ENCODE results near the gene TMBIM6. TPM values are rescaled to one million over a fixed set of nuclear protein-coding genes. Genes with fewer than 3 reads are reported as not detected.
"Not testable (repeated sequence)": the region's sequence is repeated elsewhere in the genome, so short reads cannot be mapped to it uniquely, and the experiment has no call there.

Gene TMBIM6
- total RNA-seq, 1 donor from 2014 or later = 571 TPM

DNA sequence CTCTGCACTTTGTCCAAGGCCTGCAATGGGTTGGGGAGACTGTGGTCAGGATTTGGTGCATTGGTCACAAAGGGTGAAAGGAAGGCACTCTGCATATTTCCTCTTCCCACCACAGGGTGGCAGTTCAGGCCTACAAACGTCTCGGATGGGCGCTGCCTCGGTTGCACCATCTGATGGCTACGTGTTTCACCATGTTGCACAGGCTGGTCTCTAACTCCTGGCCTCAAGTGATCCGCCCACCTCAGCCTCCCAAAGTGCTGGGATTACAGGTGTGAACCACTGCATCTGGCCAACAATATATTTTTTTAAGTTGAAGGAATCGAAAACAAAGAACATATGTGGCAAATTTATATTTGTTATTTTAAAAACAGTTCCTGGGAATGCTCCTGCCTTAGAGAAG, 35.1 kb downstream of the TMBIM6 start:
- H3K4me1 Mint-ChIP-seq (ENCODE audit: unreplicated experiment) = peaks cover 10% of the 10 kb centered on the region
- DNase-seq (ENCODE audit: low spot score) = peak; percentile 67
- no peaks in the 10 kb centered on the region for H3K9me3 Mint-ChIP-seq (ENCODE audit: unreplicated experiment)
- H3K27ac Mint-ChIP-seq (ENCODE audit: unreplicated experiment) = no peak overlapping the region
- H3K36me3 Mint-ChIP-seq (ENCODE audit: low read depth, unreplicated experiment) = no peaks in the 10 kb centered on the region
- TF ChIP-seq CTCF (IDR thresholded peaks at IDR 0.05; ENCODE audit: unreplicated experiment) = peak; percentile 70
- no peak overlapping the region for H3K4me3 Mint-ChIP-seq (ENCODE audit: unreplicated experiment)
- peaks cover 13% of the 10 kb centered on the region for H3K27me3 Mint-ChIP-seq (ENCODE audit: unreplicated experiment)

DNA sequence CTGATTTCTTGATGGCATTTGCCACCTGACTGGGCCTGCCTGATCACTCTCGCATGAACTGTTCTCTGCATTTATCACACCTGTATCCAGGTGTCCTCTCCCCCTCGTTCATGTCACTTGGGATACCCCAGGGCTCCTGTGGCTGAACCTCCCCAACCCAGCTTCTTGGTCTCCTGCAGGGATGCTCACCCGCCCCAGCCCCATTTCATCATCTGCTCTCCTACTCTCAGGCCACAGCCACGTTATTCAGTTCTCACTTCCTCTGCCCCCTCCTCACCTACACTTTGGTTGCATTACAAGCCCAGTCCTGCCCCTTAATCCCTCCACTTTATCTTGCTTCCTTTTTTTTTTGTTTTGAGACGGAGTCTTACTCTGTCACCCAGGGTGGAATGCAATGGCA, 35.5 kb downstream of the TMBIM6 start:
- peaks cover 10% of the 10 kb centered on the region for H3K4me1 Mint-ChIP-seq (ENCODE audit: unreplicated experiment)
- no peaks in the 10 kb centered on the region for H3K9me3 Mint-ChIP-seq (ENCODE audit: unreplicated experiment)
- peak overlapping the region; percentile 39 for H3K27ac Mint-ChIP-seq (ENCODE audit: unreplicated experiment)
- DNase-seq (ENCODE audit: low spot score) = no peak
- TF ChIP-seq CTCF (IDR thresholded peaks at IDR 0.05; ENCODE audit: unreplicated experiment) = no peak
- H3K36me3 Mint-ChIP-seq (ENCODE audit: low read depth, unreplicated experiment) = no peaks in the 10 kb centered on the region
- no peak overlapping the region for H3K4me3 Mint-ChIP-seq (ENCODE audit: unreplicated experiment)
- H3K27me3 Mint-ChIP-seq (ENCODE audit: unreplicated experiment) = peaks cover 13% of the 10 kb centered on the region

- Mint-ChIP-seq H3K4me3 (ENCODE audit: unreplicated experiment) (no peak overlapping the region), H3K36me3 (ENCODE audit: low read depth, unreplicated experiment) (no peaks in the 10 kb centered on the region), H3K27ac (ENCODE audit: unreplicated experiment) (no peak overlapping the region), H3K4me1 (ENCODE audit: unreplicated experiment) (peaks cover 10% of the 10 kb centered on the region), H3K9me3 (ENCODE audit: unreplicated experiment) (no peaks in the 10 kb centered on the region), H3K27me3 (ENCODE audit: unreplicated experiment) (peaks cover 13% of the 10 kb centered on the region)
- DNase-seq (ENCODE audit: low spot score) = no peak
- no peak for TF ChIP-seq CTCF (IDR thresholded peaks at IDR 0.05; ENCODE audit: unreplicated experiment)
Measured at GRCh38 chr12:49777341-49777740, 36.0 kb downstream of the TMBIM6 start.

DNA sequence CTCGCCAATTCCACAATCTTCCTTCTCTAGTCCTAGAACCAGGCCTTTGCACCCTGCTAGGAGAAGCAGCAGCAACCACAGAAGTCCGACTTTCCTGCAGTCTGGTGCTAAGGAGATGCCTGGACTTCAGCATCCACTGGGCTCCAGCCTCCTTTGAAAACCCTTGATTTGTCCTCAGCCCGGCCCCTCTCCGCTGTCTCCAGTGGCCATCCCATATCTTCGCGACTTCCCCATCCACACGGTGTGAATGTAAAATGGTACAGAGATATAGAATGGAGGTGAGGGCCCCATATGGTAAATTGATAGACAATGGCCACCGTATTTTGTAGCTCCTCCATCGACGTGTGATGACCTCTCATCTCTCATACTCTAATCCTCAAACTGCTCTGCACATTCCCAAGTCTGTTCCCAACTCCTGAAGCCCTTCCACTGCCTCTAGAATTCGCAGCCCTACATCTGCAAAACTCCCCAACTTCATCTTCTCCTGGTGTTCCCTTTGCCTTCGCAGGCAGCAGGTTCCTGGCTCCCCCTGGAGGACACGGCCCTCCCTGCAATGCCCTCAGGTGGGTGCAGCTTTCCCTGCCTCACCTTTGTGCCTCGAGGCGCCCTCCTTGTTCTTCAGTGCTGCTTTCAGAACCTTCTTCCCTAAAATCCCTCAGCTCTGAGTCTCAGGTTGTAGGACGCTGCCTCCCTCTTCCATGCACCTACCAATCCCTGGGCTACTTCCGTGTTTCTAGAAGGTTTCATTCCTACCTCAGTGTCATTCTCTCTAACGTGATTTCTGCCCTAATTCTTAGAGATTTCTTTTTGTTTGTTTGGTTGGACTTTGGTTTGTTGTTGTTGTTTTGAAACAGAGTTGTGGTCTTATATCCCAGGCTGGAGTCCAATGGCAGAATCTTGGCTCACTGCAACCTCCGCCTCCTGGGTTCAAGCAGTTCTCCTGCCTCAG, 36.7 kb downstream of the TMBIM6 start:
- Mint-ChIP-seq H3K27ac (ENCODE audit: unreplicated experiment) (no peak overlapping the region), H3K36me3 (ENCODE audit: low read depth, unreplicated experiment) (no peaks in the 10 kb centered on the region), H3K27me3 (ENCODE audit: unreplicated experiment) (peaks cover 13% of the 10 kb centered on the region), H3K9me3 (ENCODE audit: unreplicated experiment) (no peaks in the 10 kb centered on the region), H3K4me3 (ENCODE audit: unreplicated experiment) (peak overlapping the region; percentile 38), H3K4me1 (ENCODE audit: unreplicated experiment) (peaks cover 10% of the 10 kb centered on the region)
- peak; percentile 62 for TF ChIP-seq CTCF (IDR thresholded peaks at IDR 0.05; ENCODE audit: unreplicated experiment)
- peak; percentile 72 for DNase-seq (ENCODE audit: low spot score)

GRCh38 chr12:49779581-49779980, 38.2 kb downstream of the TMBIM6 start:
- no peaks in the 10 kb centered on the region for H3K9me3 Mint-ChIP-seq (ENCODE audit: unreplicated experiment)
- DNase-seq (ENCODE audit: low spot score) = no peak
- peaks cover 23% of the 10 kb centered on the region for H3K4me1 Mint-ChIP-seq (ENCODE audit: unreplicated experiment)
- no peak overlapping the region for H3K27ac Mint-ChIP-seq (ENCODE audit: unreplicated experiment)
- peaks cover 13% of the 10 kb centered on the region for H3K27me3 Mint-ChIP-seq (ENCODE audit: unreplicated experiment)
- peak overlapping the region; percentile 60 for H3K4me3 Mint-ChIP-seq (ENCODE audit: unreplicated experiment)
- H3K36me3 Mint-ChIP-seq (ENCODE audit: low read depth, unreplicated experiment) = no peaks in the 10 kb centered on the region
- no peak for TF ChIP-seq CTCF (IDR thresholded peaks at IDR 0.05; ENCODE audit: unreplicated experiment)

DNA sequence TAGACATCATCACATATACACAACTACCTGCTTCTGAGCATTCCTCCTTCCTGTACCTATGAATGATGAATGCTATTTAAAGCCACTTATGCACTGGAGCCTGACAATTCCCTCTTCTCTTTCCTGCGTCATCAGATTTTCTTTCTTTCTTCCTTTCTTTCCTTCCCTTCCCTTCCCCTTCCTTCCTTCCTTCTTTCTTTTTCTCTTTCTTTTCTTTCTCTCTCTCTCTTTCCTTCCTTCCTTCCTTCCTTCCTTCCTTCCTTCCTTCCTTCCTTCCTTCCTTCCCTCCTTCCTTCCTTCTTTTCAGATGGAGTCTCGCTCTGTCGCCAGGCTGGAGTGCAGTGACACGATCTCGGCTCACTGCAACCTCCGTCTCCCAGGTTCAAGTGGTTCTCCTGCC, 39.6 kb downstream of the TMBIM6 start:
- H3K9me3 Mint-ChIP-seq (ENCODE audit: unreplicated experiment); H3K36me3 Mint-ChIP-seq (ENCODE audit: low read depth, unreplicated experiment); H3K4me3 Mint-ChIP-seq (ENCODE audit: unreplicated experiment); DNase-seq (ENCODE audit: low spot score); H3K27ac Mint-ChIP-seq (ENCODE audit: unreplicated experiment): not testable (repeated sequence)
- Mint-ChIP-seq H3K4me1 (ENCODE audit: unreplicated experiment) (peaks cover 26% of the 10 kb centered on the region), H3K27me3 (ENCODE audit: unreplicated experiment) (peaks cover 12% of the 10 kb centered on the region)

Data from endothelial cell (in vitro differentiated cells).